HG03571 (cell line): ENCODE data around the gene C5AR1.
"Not testable (repeated sequence)": the region's sequence is repeated elsewhere in the genome, so short reads cannot be mapped to it uniquely, and the experiment has no call there.

Experiments used
- ATAC-seq: cut with Tn5 transposase; IDR thresholded peaks from one replicate; pipeline ENCODE4 v1.9.1; 2021; ENCODE audit not compliant: unreplicated experiment

The C5AR1 gene

DNA sequence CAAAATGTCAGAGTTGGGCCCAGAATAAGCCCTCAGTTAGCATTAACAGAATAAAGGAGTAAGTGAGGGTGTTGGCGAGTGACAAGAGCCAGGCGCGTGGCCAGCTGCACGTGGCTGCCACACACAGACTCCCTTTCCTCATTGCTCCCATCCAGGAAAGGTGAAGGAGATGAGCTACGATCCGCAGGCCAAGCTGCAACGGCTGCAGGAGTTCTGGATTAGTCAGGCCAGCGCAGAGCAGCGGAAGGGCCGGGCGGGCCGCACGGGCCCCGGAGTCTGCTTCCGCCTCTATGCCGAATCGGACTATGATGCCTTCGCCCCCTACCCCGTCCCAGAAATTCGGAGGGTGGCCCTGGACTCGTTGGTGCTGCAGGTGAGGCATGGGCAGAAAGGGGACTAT lies 52.7 kb downstream of the C5AR1 start:
- ATAC-seq, result no peak

DNA sequence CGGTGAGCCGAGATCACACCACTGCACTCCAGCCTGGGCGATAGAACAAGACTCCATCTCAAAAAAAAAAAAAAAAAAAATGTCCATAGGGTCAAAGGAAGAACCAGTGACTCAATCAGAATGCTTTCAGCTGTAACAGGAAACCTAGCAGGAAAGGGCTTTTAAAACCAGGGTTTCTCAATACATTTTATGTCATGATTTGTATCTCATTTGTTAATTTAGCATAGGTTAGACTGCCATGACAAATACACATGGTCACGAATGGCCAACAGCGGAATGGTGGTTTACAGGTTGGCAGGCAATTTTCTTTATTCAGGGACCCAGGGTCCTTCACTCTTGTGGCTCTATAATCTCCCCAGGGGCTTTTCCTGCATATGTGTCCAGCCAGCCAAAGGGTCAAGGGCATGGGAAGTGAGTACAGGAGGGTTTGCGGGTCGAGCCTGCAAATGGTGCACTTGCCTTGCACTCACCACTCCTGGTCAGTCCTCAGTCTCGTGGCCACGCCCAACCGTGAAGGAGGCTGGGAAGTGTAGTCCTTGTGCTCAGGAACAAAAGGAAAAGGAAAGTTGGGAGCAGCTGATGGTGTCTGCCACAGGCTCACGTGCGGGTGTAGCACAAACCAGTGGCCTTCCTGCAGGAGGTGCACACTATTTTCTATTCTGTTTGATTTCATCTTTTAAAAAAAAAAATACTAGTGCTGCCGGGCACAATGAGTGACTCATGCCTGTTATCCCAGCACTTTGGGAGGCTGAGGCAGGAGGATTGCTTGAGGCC lies 54.3 kb downstream of the C5AR1 start:
- ATAC-seq, result no peak

DNA sequence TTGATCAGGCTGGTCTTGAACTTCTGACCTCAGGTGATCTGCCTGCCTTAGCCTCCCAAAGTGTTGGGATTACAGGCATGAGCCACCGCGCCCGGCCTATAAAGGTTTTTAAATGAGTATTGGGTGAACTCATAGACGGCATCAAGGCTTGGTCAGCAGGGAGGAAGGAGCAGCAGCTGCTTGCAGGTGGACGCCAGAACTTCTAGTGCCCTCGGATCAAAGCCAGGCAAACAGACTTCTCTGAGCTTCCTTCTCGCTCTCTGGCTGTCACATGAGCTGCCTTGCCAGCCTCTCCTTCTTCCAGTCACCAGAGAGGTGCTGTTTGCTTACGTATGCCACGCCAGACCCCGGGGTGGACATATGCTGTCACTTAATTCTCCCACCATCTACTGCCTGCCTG lies 55.8 kb downstream of the C5AR1 start:
- not testable (repeated sequence) for ATAC-seq

- no peak for ATAC-seq
Measured at GRCh38 chr19:47370045-47370611, 60.5 kb downstream of the C5AR1 start.

GRCh38 chr19:47371261-47371660 lies 61.6 kb downstream of the C5AR1 start:
- ATAC-seq, result no peak
